ENCODE measurements around the gene DPEP2.
A peak's percentile ranks its signal among the peaks of the same experiment; 100 is the strongest.

DPEP2 gene

GRCh38 chr16:67982011-67982696 lies 17.1 kb downstream of the DPEP2 start:
- H3K4me1 ChIP-seq (ENCODE audit: insufficient read depth, poor library complexity, severe bottlenecking), result peaks cover 13% of the 10 kb centered on the region
- TF ChIP-seq CTCF (IDR thresholded peaks at IDR 0.05; ENCODE audit: poor library complexity, severe bottlenecking), result no peak
- no peaks in the 10 kb centered on the region for H3K36me3 ChIP-seq (ENCODE audit: low read depth)
- ATAC-seq (ENCODE audit: low read depth) (no peak), DNase-seq (ENCODE audit: low spot score) (no peak)
- H3K9me3 ChIP-seq (ENCODE audit: severe bottlenecking), result no peaks in the 10 kb centered on the region
- no peaks in the 10 kb centered on the region for H3K27me3 ChIP-seq (ENCODE audit: insufficient read depth, poor library complexity, severe bottlenecking)
- no peak overlapping the region for H3K4me3 ChIP-seq (ENCODE audit: severe bottlenecking)
- H3K27ac ChIP-seq (ENCODE audit: poor library complexity, severe bottlenecking), result no peak overlapping the region

GRCh38 chr16:67979955-67980678 lies 19.2 kb downstream of the DPEP2 start, which contains the start of gene DPEP3:
Gene DPEP3, minus strand, starts transcription at chr16:67980499. Its CDS starts 119 bp downstream, at chr16:67980380.
- DNase-seq (ENCODE audit: low spot score) (no peak), ATAC-seq (ENCODE audit: low read depth) (no peak)
- Histone ChIP-seq H3K9me3 (ENCODE audit: severe bottlenecking) (no peaks in the 10 kb centered on the region), H3K4me1 (ENCODE audit: insufficient read depth, poor library complexity, severe bottlenecking) (peaks cover 13% of the 10 kb centered on the region), H3K27me3 (ENCODE audit: insufficient read depth, poor library complexity, severe bottlenecking) (no peaks in the 10 kb centered on the region), H3K36me3 (ENCODE audit: low read depth) (no peaks in the 10 kb centered on the region), H3K4me3 (ENCODE audit: severe bottlenecking) (no peak within 1 kb of the TSS), H3K27ac (ENCODE audit: poor library complexity, severe bottlenecking) (no peak within 1 kb of the TSS)
- TF ChIP-seq CTCF (IDR thresholded peaks at IDR 0.05; ENCODE audit: poor library complexity, severe bottlenecking), result no peak

GRCh38 chr16:67977469-67978227 lies 21.6 kb downstream of the DPEP2 start:
- H3K9me3 ChIP-seq (ENCODE audit: severe bottlenecking), result no peaks in the 10 kb centered on the region
- no peaks in the 10 kb centered on the region for H3K4me1 ChIP-seq (ENCODE audit: insufficient read depth, poor library complexity, severe bottlenecking)
- no peaks in the 10 kb centered on the region for H3K36me3 ChIP-seq (ENCODE audit: low read depth)
- ATAC-seq (ENCODE audit: low read depth) (no peak), DNase-seq (ENCODE audit: low spot score) (no peak)
- H3K4me3 ChIP-seq (ENCODE audit: severe bottlenecking), result no peak overlapping the region
- no peaks in the 10 kb centered on the region for H3K27me3 ChIP-seq (ENCODE audit: insufficient read depth, poor library complexity, severe bottlenecking)
- no peak for TF ChIP-seq CTCF (IDR thresholded peaks at IDR 0.05; ENCODE audit: poor library complexity, severe bottlenecking)
- H3K27ac ChIP-seq (ENCODE audit: poor library complexity, severe bottlenecking), result no peak overlapping the region

GRCh38 chr16:67977005-67977404 lies 22.3 kb downstream of the DPEP2 start:
- H3K9me3 ChIP-seq (ENCODE audit: severe bottlenecking), result no peaks in the 10 kb centered on the region
- peak; percentile 7; the same call in 1 of the 3 replicates for ATAC-seq (ENCODE audit: low read depth)
- no peaks in the 10 kb centered on the region for H3K27me3 ChIP-seq (ENCODE audit: insufficient read depth, poor library complexity, severe bottlenecking)
- TF ChIP-seq CTCF (IDR thresholded peaks at IDR 0.05; ENCODE audit: poor library complexity, severe bottlenecking), result no peak
- no peaks in the 10 kb centered on the region for H3K4me1 ChIP-seq (ENCODE audit: insufficient read depth, poor library complexity, severe bottlenecking)
- no peak for DNase-seq (ENCODE audit: low spot score)
- H3K27ac ChIP-seq (ENCODE audit: poor library complexity, severe bottlenecking), result no peak overlapping the region
- H3K36me3 ChIP-seq (ENCODE audit: low read depth), result no peaks in the 10 kb centered on the region
- H3K4me3 ChIP-seq (ENCODE audit: severe bottlenecking), result no peak overlapping the region
